Measurements from ENCODE around the gene POM121L2. TPM values are rescaled to one million over a fixed set of nuclear protein-coding genes. Genes with fewer than 3 reads are reported as not detected.

Gene POM121L2
- total and polyA plus RNA-seq, 4 experiments from 2014 or later, result not detected

DNA sequence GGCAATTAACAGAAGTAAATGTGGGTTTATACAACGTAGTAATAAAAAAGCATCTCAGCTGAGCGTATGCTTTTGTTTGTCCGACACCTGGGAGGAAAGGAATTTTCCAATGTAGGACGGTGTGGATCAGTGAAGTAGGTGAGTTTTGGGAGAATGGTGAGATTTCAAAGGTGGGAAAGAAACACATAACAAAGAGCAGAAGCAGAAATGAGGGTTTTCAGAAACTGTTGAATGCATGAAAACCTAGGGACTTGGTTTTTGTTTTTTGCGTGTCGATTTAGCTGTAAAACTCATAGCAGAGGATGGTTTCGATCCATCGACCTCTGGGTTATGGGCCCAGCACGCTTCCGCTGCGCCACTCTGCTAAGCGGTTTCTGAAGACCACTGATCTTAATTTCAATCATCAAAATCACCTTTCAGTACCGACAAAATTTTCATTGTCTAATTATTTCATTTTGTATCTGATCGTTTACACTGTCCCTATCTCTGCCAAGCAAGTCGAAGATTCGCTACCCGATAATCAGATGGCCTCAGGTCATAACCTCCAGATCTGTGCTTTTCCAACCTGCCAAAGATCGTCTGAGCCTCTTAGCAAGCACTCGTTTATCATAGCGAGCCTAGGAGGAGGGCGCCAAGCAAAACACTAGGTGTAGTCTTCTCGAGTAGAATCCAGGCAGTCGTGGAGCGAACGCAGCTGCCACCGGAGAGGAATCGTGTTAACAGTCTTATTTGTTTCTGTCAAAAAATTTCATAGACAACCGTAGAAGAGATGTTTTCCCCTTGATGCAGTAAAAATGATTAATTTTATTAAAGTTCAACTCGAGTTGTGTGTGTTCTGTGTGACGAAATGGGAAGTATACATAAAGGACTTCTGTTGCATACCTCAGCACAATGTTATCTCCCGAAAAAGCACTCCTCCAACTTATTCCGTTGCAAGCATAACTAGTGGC, 20.9 kb upstream of the POM121L2 start:
- H3K9me3 Mint-ChIP-seq, result peaks cover 0 to 15% (median 7%) of the 10 kb centered on the region in 8 donors
- Histone ChIP-seq H3K4me1 (ENCODE audit: insufficient read depth, low read length) (peaks cover 5% of the 10 kb centered on the region), H3K27me3 (ENCODE audit: insufficient read depth, low read length) (peaks cover 13% of the 10 kb centered on the region), H3K27ac (ENCODE audit: low read depth, low read length) (no peak overlapping the region), H3K9me3 (ENCODE audit: control insufficient read depth in 1 of 2, low read length in 2 of 2) (no peaks in the 10 kb centered on the region), H3K4me3 (ENCODE audit: low read length in 2 of 2) (peak overlapping the region in 1 of 2 donors; percentile 80), H3K36me3 (ENCODE audit: insufficient read depth, low read length) (no peaks in the 10 kb centered on the region)
- DNase-seq, result peak; percentile 44 to 59 (median 49)
- H3K27ac Mint-ChIP-seq, result peak overlapping the region; percentile 10 to 93 (median 53)
- H3K27me3 Mint-ChIP-seq, result peaks cover 26 to 38% of the 10 kb centered on the region in 2 donors
- peaks cover 4 to 12% (median 9%) of the 10 kb centered on the region in 4 donors for H3K4me1 Mint-ChIP-seq
- H3K36me3 Mint-ChIP-seq, result peaks cover 0 to 5% of the 10 kb centered on the region in 2 donors
- ChIA-PET POLR2A (ENCODE audit: partially characterized antibody) (no interaction called here), CTCF (ENCODE audit: partially characterized antibody) (no interaction called here)
- H3K4me3 Mint-ChIP-seq, result peak overlapping the region; percentile 80 to 91 (median 85)
- intact Hi-C loops (cut with micrococcal nuclease), result no loop called here

DNA sequence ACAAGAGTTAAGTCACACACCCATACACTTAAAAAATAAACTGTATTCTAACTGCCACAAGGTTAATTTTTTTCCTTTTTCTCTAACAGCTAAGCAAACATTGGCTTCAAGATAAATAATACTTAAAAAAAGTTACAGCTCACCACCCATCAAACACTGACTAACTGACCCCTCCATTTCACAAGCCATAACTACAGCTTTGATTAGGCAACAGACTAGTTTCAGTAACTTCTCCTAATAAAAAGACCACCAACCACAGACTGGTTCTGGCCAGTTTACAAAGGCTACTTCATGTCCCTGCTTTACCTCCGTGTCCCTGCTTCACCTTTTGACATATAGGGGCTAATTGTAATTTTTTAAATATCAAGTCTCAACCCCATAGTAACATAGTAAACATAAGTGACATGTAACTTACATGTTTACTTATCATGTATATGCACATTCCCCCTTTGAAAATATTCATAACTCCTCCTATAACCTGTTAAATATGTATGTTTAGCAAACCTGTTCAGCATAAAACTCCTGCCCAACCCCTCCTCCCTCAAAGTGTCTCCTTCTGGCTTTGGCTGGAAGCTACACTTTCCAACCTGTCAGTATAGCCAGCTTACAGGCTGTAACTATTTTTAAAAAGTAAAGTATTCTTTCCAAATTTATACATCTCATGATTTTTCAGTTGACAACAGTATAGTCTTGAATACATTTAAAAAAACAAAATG, 15.1 kb upstream of the POM121L2 start:
- Mint-ChIP-seq H3K9me3 (peaks cover 0 to 9% (median 2%) of the 10 kb centered on the region in 8 donors), H3K36me3 (no peaks in the 10 kb centered on the region), H3K27ac (peak overlapping the region in 1 of 7 donors; percentile 11), H3K27me3 (peaks cover 28 to 34% of the 10 kb centered on the region in 2 donors), H3K4me3 (no peak overlapping the region), H3K4me1 (no peaks in the 10 kb centered on the region)
- Histone ChIP-seq H3K4me1 (ENCODE audit: insufficient read depth, low read length) (no peaks in the 10 kb centered on the region), H3K27me3 (ENCODE audit: insufficient read depth, low read length) (peaks cover 10% of the 10 kb centered on the region), H3K36me3 (ENCODE audit: insufficient read depth, low read length) (no peaks in the 10 kb centered on the region), H3K9me3 (ENCODE audit: control insufficient read depth in 1 of 2, low read length in 2 of 2) (no peaks in the 10 kb centered on the region), H3K27ac (ENCODE audit: low read depth, low read length) (no peak overlapping the region), H3K4me3 (ENCODE audit: low read length in 2 of 2) (no peak overlapping the region)
- intact Hi-C loops (cut with micrococcal nuclease), result no loop called here
- CTCF ChIA-PET (ENCODE audit: partially characterized antibody), result no interaction called here
- no peak for DNase-seq
- POLR2A ChIA-PET (ENCODE audit: partially characterized antibody), result no interaction called here

DNA sequence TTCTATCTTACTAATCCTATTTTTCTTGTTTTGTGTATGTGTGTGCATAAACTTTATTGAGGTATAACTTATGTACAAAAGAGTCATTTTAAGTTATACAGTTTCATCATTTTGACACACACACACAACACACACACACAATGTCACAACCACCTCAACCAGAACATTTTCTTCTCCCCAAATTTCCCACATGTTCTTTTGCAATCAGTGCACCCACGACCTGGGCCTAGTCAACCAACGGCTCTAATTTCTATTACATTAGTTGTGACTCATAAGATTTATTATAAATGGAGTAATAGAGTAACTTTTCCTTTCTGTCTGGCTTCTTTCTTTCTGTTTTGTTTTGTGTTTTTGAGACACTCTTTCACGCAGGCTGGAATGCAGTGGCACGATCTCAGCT, 9.8 kb upstream of the POM121L2 start:
- DNase-seq, result no peak
- Mint-ChIP-seq H3K36me3 (no peaks in the 10 kb centered on the region), H3K27me3 (peaks cover 18 to 23% of the 10 kb centered on the region in 2 donors), H3K4me1 (no peaks in the 10 kb centered on the region), H3K9me3 (peaks cover 0 to 3% (median 0%) of the 10 kb centered on the region in 8 donors), H3K4me3 (no peak overlapping the region), H3K27ac (no peak overlapping the region)
- Histone ChIP-seq H3K4me3 (ENCODE audit: low read length in 2 of 2) (no peak overlapping the region), H3K36me3 (ENCODE audit: insufficient read depth, low read length) (no peaks in the 10 kb centered on the region), H3K4me1 (ENCODE audit: insufficient read depth, low read length) (no peaks in the 10 kb centered on the region), H3K9me3 (ENCODE audit: control insufficient read depth in 1 of 2, low read length in 2 of 2) (no peaks in the 10 kb centered on the region), H3K27me3 (ENCODE audit: insufficient read depth, low read length) (peaks cover 10% of the 10 kb centered on the region), H3K27ac (ENCODE audit: low read depth, low read length) (no peak overlapping the region)
- CTCF ChIA-PET (ENCODE audit: partially characterized antibody), result no interaction called here
- POLR2A ChIA-PET (ENCODE audit: partially characterized antibody), result no interaction called here
- intact Hi-C loops (cut with micrococcal nuclease), result no loop called here

DNA sequence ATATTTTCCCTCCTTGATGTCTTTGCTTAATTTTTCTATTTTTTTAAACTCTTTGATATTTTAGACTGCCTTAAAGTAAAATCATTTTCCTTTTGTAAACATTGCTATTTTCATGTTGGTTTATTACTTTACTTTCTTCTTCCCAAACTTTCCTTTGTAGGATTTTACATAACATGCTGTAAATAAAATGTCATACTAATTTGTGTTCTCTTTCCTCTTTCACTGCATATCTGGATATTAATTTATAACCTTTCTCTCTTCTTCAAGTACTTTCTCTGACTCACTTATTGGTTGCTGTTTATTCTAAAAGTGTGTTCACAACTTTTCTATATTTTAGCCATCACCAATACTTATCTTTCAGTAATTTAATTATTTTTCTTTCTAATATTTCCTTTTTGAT, 9.3 kb upstream of the POM121L2 start:
- H3K4me3 Mint-ChIP-seq, result no peak overlapping the region
- no peaks in the 10 kb centered on the region for H3K36me3 ChIP-seq (ENCODE audit: insufficient read depth, low read length)
- H3K4me3 ChIP-seq (ENCODE audit: low read length in 2 of 2), result no peak overlapping the region
- intact Hi-C loops (cut with micrococcal nuclease), result no loop called here
- no peaks in the 10 kb centered on the region for H3K4me1 Mint-ChIP-seq
- peaks cover 10% of the 10 kb centered on the region for H3K27me3 ChIP-seq (ENCODE audit: insufficient read depth, low read length)
- no peaks in the 10 kb centered on the region for H3K9me3 ChIP-seq (ENCODE audit: control insufficient read depth in 1 of 2, low read length in 2 of 2)
- H3K4me1 ChIP-seq (ENCODE audit: insufficient read depth, low read length), result no peaks in the 10 kb centered on the region
- no peaks in the 10 kb centered on the region for H3K36me3 Mint-ChIP-seq
- H3K27ac Mint-ChIP-seq, result no peak overlapping the region
- H3K27me3 Mint-ChIP-seq, result peaks cover 13 to 19% of the 10 kb centered on the region in 2 donors
- CTCF ChIA-PET (ENCODE audit: partially characterized antibody), result no interaction called here
- peaks cover 0 to 2% (median 0%) of the 10 kb centered on the region in 8 donors for H3K9me3 Mint-ChIP-seq
- H3K27ac ChIP-seq (ENCODE audit: low read depth, low read length), result no peak overlapping the region
- no peak for DNase-seq
- POLR2A ChIA-PET (ENCODE audit: partially characterized antibody), result no interaction called here

DNA sequence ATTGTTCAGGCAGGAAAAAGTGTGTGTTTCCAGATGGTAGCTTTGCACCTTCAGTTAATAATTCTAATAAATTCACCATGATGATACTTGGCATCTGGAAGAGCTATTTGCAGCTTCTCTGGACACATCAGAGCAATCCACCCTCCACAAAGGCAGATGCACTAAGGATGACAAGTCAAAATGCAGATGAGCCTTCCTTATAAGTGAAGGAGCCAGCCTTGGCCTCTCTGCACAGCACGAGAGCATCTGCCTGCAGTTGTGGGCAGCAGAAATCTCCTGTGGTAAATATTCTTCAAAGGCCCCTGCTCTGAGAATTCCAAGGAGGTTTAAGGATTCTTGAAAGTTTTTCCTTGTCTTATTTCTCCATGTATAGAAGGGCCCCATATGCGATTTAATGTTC, 6.9 kb upstream of the POM121L2 start:
- no peak overlapping the region for H3K27ac ChIP-seq (ENCODE audit: low read depth, low read length)
- CTCF ChIA-PET (ENCODE audit: partially characterized antibody), result no interaction called here
- H3K4me1 ChIP-seq (ENCODE audit: insufficient read depth, low read length), result no peaks in the 10 kb centered on the region
- H3K27ac Mint-ChIP-seq, result no peak overlapping the region
- no peaks in the 10 kb centered on the region for H3K9me3 ChIP-seq (ENCODE audit: control insufficient read depth in 1 of 2, low read length in 2 of 2)
- intact Hi-C loops (cut with micrococcal nuclease), result loop anchor here (10.0 kb wide), 1 partner anchor 66 kb away; the partner anchor contains the start of gene ZNF391
- POLR2A ChIA-PET (ENCODE audit: partially characterized antibody), result no interaction called here
- H3K36me3 ChIP-seq (ENCODE audit: insufficient read depth, low read length), result no peaks in the 10 kb centered on the region
- H3K4me3 ChIP-seq (ENCODE audit: low read length in 2 of 2), result no peak overlapping the region
- H3K4me1 Mint-ChIP-seq, result no peaks in the 10 kb centered on the region
- H3K27me3 ChIP-seq (ENCODE audit: insufficient read depth, low read length), result peaks cover 6% of the 10 kb centered on the region
- H3K9me3 Mint-ChIP-seq, result peaks cover 0 to 2% (median 0%) of the 10 kb centered on the region in 8 donors
- H3K27me3 Mint-ChIP-seq, result peaks cover 11 to 20% of the 10 kb centered on the region in 2 donors
- DNase-seq, result peak in 1 of 5 donors; percentile 13
- no peak overlapping the region for H3K4me3 Mint-ChIP-seq
- H3K36me3 Mint-ChIP-seq, result no peaks in the 10 kb centered on the region

DNA sequence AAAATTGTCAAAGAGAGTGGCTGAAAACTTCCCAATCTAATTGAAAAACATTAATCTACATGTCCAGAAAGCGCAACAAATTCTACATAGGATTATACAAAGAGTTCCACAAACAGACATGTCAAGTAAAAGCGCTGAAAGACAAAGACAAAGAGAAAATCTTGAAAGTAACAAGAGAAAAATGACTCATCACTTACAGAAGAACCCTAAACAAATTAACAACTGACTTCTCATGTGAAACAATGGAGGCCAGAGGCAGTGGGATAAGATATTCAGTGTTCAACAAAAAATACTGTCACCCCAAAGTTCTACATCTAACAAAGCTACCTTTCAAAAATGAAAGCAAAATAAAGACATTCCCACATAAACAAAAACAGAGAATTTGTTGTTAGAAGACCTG, 2.0 kb upstream of the POM121L2 start:
- no peak overlapping the region for H3K27ac ChIP-seq (ENCODE audit: low read depth, low read length)
- Mint-ChIP-seq H3K36me3 (no peaks in the 10 kb centered on the region), H3K4me1 (peaks cover 0 to 14% (median 7%) of the 10 kb centered on the region in 4 donors), H3K4me3 (no peak overlapping the region), H3K9me3 (peaks cover 0 to 3% (median 0%) of the 10 kb centered on the region in 8 donors), H3K27me3 (peaks cover 30 to 43% of the 10 kb centered on the region in 2 donors), H3K27ac (no peak overlapping the region)
- intact Hi-C loops (cut with micrococcal nuclease), result loop anchor here (5.0 to 10.0 kb wide), 2 partner anchors 71 to 373 kb away; partner anchors contain the start of gene ZNF391
- no peak for DNase-seq
- H3K4me1 ChIP-seq (ENCODE audit: insufficient read depth, low read length), result peaks cover 5% of the 10 kb centered on the region
- ChIA-PET POLR2A (ENCODE audit: partially characterized antibody) (no interaction called here), CTCF (ENCODE audit: partially characterized antibody) (interaction anchor here (0.8 to 4.5 kb wide), 6 partner anchors 10 to 579 kb away, joined by 3 to 23 read pairs (median 6); partner anchors contain the start of gene ZNF184)
- no peak overlapping the region for H3K4me3 ChIP-seq (ENCODE audit: low read length in 2 of 2)
- H3K36me3 ChIP-seq (ENCODE audit: insufficient read depth, low read length), result no peaks in the 10 kb centered on the region
- H3K27me3 ChIP-seq (ENCODE audit: insufficient read depth, low read length), result peaks cover 26% of the 10 kb centered on the region
- no peaks in the 10 kb centered on the region for H3K9me3 ChIP-seq (ENCODE audit: control insufficient read depth in 1 of 2, low read length in 2 of 2)

DNA sequence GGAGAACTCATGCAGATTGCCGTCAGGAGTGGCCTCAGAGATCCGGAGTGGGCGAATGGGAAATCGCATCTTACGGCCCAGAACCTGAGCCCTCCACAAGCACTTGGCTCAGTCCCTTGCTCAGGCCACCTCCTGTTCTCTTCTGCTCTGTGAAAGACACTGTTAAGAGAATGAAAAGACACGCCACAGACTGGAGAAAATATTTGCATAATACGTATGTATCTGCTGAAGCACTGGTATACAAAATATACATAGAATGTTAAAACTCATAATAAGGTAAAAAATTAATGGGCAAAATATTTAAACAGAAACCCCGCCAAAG, 838 bp upstream of the POM121L2 start:
- Histone ChIP-seq H3K36me3 (ENCODE audit: insufficient read depth, low read length) (no peaks in the 10 kb centered on the region), H3K27me3 (ENCODE audit: insufficient read depth, low read length) (peaks cover 26% of the 10 kb centered on the region), H3K4me1 (ENCODE audit: insufficient read depth, low read length) (peaks cover 5% of the 10 kb centered on the region), H3K4me3 (ENCODE audit: low read length in 2 of 2) (peak overlapping the region; percentile 44 to 57), H3K9me3 (ENCODE audit: control insufficient read depth in 1 of 2, low read length in 2 of 2) (no peaks in the 10 kb centered on the region), H3K27ac (ENCODE audit: low read depth, low read length) (no peak overlapping the region)
- Mint-ChIP-seq H3K4me3 (peak overlapping the region; percentile 81 to 86 (median 83)), H3K4me1 (peaks cover 0 to 14% (median 7%) of the 10 kb centered on the region in 4 donors), H3K27me3 (peaks cover 37 to 51% of the 10 kb centered on the region in 2 donors), H3K36me3 (no peaks in the 10 kb centered on the region), H3K27ac (peak overlapping the region in 1 of 7 donors; percentile 37), H3K9me3 (peaks cover 0 to 3% (median 0%) of the 10 kb centered on the region in 8 donors)
- DNase-seq, result no peak
- POLR2A ChIA-PET (ENCODE audit: partially characterized antibody), result interaction anchor here (0.9 to 1.7 kb wide), 5 partner anchors 8 to 440 kb away, joined by 3 to 6 read pairs (median 4); no protein-coding TSS in a partner anchor
- intact Hi-C loops (cut with micrococcal nuclease), result loop anchor here (1.0 to 10.0 kb wide), 9 partner anchors 72 to 582 kb away; partner anchors contain the start of gene ZNF391
- CTCF ChIA-PET (ENCODE audit: partially characterized antibody), result interaction anchor here (0.7 to 4.5 kb wide), 16 partner anchors 9 to 589 kb away, joined by 3 to 23 read pairs (median 4); a partner anchor contains a TSS
